NT2/D1 (cell line): ENCODE data around the gene KBTBD8.

Experiments used
- DNase-seq: peaks from one replicate; pipeline ENCODE4 v3.0.0-alpha.2; 2011; ENCODE audit warnings: low read depth, low spot score
- H3K27me3 ChIP-seq: 2 replicates; pipeline ENCODE4 v1.6.0; 2011; ENCODE audit warnings: mild to moderate bottlenecking; ENCODE audit not compliant: insufficient read length, insufficient read depth
- H3K36me3 ChIP-seq: 2 replicates; pipeline ENCODE4 v1.6.1; 2011; ENCODE audit warnings: mild to moderate bottlenecking, low read length, mixed read lengths; ENCODE audit not compliant: insufficient read depth, insufficient read length
- H3K4me1 ChIP-seq: 2 replicates; pipeline ENCODE4 v1.5.1; 2011; ENCODE audit not compliant: insufficient read depth, insufficient read length
- H3K4me3 ChIP-seq: 2 replicates; pipeline ENCODE4 v1.5.1; 2011; ENCODE audit warnings: low read depth; ENCODE audit not compliant: insufficient read length
- H3K9ac ChIP-seq: 2 replicates; pipeline ENCODE4 v1.6.0; 2011; ENCODE audit warnings: low read depth; ENCODE audit not compliant: insufficient read length
- H3K9me3 ChIP-seq: 2 replicates; pipeline ENCODE4 v1.5.1; 2011; ENCODE audit warnings: mild to moderate bottlenecking, low read length; ENCODE audit not compliant: insufficient read depth
- SUZ12 ChIP-seq: IDR thresholded peaks from 2 replicates; pipeline ENCODE4 v1.6.1; 2011; ENCODE audit not compliant: insufficient read length, insufficient read depth; ENCODE audit errors: extremely low read depth
- YY1 ChIP-seq: IDR thresholded peaks from 2 replicates; pipeline ENCODE4 v1.6.1; 2011; ENCODE audit not compliant: insufficient read length, insufficient read depth
- ZNF274 ChIP-seq: IDR thresholded peaks from 2 replicates; pipeline ENCODE4 v1.6.1; 2011; ENCODE audit warnings: mild to moderate bottlenecking, low read depth, low read length

KBTBD8 gene

DNA sequence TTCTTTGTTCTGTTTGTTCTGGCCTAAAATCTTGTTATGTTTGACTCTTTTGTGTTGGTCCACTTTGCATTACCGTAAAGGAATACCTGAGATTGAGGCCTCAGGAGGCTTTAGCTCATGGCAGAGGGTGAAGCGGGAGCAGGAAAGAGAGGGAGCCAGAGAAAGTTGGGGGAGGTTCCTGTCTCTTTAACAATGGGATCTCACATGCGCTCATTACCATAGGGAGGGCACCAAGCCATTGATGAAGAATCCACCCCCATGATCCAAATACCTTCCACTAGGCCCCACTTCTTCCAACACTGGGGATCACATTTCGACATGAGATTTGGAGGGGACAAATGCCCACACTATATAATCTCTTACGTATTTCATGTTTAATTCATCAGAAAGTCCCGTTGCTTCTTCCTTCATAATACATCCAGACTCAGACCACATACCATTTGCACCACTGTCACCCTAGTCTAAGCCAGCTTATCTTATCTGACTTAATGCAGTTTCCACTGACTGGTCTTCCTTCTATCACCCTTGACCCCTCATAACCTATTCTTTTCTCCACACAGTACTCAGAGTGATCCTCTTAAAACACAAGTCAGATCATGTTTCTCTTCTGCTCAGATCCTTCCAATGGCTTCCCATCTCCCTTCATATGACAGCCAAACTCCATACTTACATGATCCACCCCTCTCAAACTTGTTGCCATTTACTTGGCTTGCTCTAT lies 13.5 kb downstream of the KBTBD8 start:
- Histone ChIP-seq H3K27me3 (no peaks in the 10 kb centered on the region), H3K4me1 (no peaks in the 10 kb centered on the region), H3K9ac (no peak overlapping the region), H3K9me3 (no peaks in the 10 kb centered on the region), H3K36me3 (peaks cover 19% of the 10 kb centered on the region), H3K4me3 (no peak overlapping the region)
- TF ChIP-seq SUZ12 (no peak), YY1 (no peak), ZNF274 (no peak)
- no peak for DNase-seq

DNA sequence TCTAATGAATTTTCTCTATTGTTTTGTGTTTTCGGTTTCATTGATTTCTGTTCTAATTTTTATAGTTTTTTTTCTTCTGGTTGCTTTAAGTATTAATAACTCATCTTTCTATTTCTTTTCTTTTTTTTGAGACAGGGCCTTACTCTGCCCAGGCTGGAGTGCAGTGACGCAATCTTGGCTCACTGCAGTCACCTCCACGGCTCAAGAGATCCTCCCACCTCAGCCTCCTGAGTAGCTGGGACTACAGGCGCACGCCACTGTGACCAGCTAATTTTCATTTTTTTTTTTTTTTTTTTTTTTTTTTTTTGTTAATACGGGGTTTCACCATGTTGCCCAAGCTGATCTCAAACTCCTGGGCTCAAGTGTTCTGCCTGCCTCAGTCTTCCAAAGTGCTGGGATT lies 14.5 kb downstream of the KBTBD8 start:
- no peak for DNase-seq
- Histone ChIP-seq H3K36me3 (peaks cover 19% of the 10 kb centered on the region), H3K4me1 (no peaks in the 10 kb centered on the region), H3K9me3 (no peaks in the 10 kb centered on the region), H3K27me3 (no peaks in the 10 kb centered on the region), H3K4me3 (no peak overlapping the region), H3K9ac (no peak overlapping the region)
- TF ChIP-seq ZNF274, result no peak

DNA sequence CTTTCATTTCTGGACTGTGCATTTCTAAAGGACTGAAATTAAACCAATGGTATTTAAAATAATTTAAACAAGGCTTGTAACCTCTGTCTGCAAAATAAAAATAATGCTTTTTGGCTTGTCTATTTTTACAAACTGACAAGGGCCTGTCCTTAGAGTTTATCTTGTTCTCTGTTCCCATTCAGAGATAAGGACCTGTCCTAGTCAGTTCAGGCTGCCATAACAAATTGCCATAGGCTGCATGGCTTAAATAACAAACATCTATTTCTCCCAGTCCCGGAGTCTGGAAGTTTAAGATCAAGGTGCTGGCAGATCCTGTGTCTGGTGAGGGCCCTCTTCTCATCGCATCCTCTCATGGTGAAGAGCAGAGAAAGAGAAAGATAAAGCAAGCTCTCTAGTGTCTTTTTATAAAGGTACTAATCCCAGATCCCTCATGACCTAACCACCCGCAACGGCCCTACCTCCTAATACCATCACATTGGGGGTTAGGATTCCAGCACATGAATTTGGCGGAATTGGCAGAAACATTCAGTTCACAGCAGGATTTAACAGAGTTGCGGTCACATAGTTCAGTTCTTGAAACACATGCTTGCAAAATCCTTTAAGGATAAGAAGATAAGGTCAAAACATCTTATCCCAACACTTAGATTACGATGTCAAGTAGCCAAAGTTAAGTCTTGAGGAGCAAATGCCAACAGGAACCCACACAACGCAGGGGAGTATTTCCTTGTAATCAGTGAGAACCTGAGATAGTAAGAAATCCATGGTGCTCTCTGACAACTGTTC lies 17.8 kb downstream of the KBTBD8 start:
- Histone ChIP-seq H3K4me1 (no peaks in the 10 kb centered on the region), H3K9me3 (no peaks in the 10 kb centered on the region), H3K36me3 (no peaks in the 10 kb centered on the region), H3K4me3 (no peak overlapping the region), H3K9ac (no peak overlapping the region), H3K27me3 (no peaks in the 10 kb centered on the region)
- TF ChIP-seq ZNF274 (no peak), SUZ12 (no peak), YY1 (no peak)
- no peak for DNase-seq

DNA sequence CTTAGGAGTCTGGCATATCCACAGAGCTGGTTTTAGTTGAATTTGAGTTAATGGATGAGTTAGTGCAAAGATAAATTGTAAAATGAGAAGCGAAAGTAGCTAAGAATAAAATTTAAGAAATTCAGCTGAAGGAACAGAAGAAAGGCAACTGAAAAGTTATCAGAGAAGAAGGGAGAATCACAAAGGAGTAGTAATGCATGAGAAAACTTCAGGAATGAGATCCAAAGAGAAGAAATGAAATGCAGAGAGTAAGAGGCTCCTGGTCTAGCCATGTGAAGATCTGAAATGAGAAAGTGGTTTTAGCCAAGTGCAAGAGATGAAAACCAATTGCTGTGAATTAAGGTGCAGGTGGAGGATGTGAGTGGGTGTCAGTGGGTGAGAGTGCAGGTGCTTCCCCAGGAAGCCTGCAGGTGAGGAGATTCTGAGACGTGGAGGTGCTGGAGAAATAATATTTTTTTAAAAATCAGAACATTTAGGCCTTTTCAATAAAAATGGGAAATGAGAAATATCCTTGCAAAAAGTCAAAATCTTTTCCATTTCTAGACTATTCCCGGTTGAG lies 18.5 kb downstream of the KBTBD8 start:
- Histone ChIP-seq H3K36me3 (no peaks in the 10 kb centered on the region), H3K9me3 (no peaks in the 10 kb centered on the region), H3K4me1 (no peaks in the 10 kb centered on the region), H3K27me3 (no peaks in the 10 kb centered on the region), H3K9ac (no peak overlapping the region), H3K4me3 (no peak overlapping the region)
- TF ChIP-seq YY1 (no peak), ZNF274 (no peak), SUZ12 (no peak)
- no peak for DNase-seq

DNA sequence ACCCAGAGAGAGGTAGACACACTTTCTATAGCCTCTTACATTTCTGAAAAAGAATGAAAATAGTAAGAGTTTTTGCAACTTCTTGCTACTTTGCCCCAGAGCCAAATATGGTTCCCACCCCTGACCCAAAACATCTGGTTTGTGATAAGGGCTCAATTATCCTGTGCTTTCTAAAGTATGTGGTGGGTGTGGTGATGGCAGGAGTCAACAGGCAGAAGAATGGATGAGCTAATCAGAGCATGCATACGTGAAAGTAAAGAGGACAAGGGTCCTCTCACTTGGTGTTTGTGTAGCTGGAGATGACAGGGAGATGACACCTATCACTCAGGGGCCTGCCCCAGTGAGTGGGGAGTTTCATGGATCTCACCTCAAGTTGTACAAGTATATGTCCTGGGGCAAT lies 19.1 kb downstream of the KBTBD8 start:
- TF ChIP-seq YY1, result no peak
- TF ChIP-seq ZNF274, result no peak
- no peak for TF ChIP-seq SUZ12
- Histone ChIP-seq H3K36me3 (no peaks in the 10 kb centered on the region), H3K4me3 (no peak overlapping the region), H3K4me1 (no peaks in the 10 kb centered on the region), H3K27me3 (no peaks in the 10 kb centered on the region), H3K9ac (no peak overlapping the region), H3K9me3 (no peaks in the 10 kb centered on the region)
- DNase-seq, result no peak

DNA sequence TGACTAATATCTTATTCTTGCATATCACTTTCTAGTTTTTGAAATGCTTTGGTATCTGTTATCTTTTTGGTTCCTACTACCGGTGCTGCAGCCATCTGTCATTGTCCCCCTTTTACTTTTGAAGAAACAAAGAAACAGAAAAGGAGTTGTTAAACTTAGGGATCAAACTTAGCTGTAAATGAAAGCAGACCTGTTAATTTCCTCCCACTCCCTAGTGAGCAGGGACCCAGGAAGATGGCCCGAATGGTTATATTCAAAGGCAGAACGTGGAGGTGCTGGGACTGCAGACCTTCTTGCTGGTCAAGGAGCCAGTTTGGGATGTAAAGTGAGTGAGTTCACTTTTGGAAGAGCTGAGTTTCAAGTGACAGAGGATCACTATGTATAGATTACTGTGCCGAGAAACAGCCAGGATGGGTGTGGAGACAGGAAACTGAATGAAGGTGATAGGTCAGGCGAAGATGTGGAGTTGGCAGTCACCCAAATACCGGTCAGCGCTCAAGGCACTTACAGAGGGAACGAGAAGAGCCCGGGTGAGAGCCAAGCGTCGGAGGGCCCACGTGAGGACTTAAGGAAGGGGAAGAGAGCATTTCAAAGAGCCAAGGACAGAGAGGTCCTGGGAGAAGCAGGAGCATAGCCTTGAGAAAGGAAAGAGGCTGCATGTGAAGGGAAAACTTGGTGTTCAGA lies 20.1 kb downstream of the KBTBD8 start:
- Histone ChIP-seq H3K4me3 (no peak overlapping the region), H3K27me3 (no peaks in the 10 kb centered on the region), H3K9ac (no peak overlapping the region), H3K36me3 (no peaks in the 10 kb centered on the region), H3K9me3 (no peaks in the 10 kb centered on the region), H3K4me1 (no peaks in the 10 kb centered on the region)
- TF ChIP-seq ZNF274 (no peak), YY1 (no peak), SUZ12 (no peak)
- DNase-seq, result no peak
